ENCODE results near the gene TSG101.

DNA sequence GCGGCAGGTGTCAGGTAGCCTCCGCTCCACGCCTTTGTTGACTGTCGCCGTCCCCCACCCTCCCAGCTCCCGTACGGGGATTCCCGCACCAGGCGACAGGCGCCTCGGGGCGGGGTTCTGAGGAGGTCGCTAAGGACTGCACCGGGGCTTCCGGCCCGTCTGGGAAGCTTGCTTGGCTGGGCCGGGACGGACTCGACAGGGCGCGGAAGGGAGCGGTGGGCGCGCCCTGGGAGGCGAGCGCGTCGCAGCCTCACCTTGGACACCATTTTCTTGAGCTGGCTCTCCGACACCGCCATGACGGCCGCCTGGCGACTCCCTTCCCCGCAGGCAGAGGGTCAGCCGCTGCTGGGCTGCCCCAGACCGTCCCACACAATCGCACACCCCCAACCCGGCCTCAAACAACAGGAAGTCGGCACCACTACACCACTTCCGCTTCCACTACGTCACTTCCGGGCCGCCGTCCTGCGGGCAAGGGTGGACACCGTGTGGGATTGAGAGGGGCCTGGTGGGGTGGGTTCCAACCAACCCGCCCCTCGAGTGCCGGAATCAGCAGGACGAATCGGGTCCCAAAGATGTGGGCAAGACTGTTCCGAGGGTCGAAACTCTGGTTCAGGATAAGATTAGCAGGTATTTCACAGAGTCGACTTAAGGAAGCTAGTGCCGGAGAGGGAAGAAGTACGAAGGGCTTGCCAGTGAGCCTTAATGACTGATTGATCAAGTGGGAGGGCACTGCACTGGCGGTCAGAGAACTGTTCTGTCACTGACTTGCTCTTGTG lies at the start of gene TSG101:
- TF ChIP-seq, protein P1, sequence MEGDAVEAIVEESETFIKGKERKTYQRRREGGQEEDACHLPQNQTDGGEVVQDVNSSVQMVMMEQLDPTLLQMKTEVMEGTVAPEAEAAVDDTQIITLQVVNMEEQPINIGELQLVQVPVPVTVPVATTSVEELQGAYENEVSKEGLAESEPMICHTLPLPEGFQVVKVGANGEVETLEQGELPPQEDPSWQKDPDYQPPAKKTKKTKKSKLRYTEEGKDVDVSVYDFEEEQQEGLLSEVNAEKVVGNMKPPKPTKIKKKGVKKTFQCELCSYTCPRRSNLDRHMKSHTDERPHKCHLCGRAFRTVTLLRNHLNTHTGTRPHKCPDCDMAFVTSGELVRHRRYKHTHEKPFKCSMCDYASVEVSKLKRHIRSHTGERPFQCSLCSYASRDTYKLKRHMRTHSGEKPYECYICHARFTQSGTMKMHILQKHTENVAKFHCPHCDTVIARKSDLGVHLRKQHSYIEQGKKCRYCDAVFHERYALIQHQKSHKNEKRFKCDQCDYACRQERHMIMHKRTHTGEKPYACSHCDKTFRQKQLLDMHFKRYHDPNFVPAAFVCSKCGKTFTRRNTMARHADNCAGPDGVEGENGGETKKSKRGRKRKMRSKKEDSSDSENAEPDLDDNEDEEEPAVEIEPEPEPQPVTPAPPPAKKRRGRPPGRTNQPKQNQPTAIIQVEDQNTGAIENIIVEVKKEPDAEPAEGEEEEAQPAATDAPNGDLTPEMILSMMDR (conservative IDR thresholded peaks at IDR 0.05; ENCODE audit: low read depth in 2 of 2): no peak
- TF ChIP-seq, protein P2, sequence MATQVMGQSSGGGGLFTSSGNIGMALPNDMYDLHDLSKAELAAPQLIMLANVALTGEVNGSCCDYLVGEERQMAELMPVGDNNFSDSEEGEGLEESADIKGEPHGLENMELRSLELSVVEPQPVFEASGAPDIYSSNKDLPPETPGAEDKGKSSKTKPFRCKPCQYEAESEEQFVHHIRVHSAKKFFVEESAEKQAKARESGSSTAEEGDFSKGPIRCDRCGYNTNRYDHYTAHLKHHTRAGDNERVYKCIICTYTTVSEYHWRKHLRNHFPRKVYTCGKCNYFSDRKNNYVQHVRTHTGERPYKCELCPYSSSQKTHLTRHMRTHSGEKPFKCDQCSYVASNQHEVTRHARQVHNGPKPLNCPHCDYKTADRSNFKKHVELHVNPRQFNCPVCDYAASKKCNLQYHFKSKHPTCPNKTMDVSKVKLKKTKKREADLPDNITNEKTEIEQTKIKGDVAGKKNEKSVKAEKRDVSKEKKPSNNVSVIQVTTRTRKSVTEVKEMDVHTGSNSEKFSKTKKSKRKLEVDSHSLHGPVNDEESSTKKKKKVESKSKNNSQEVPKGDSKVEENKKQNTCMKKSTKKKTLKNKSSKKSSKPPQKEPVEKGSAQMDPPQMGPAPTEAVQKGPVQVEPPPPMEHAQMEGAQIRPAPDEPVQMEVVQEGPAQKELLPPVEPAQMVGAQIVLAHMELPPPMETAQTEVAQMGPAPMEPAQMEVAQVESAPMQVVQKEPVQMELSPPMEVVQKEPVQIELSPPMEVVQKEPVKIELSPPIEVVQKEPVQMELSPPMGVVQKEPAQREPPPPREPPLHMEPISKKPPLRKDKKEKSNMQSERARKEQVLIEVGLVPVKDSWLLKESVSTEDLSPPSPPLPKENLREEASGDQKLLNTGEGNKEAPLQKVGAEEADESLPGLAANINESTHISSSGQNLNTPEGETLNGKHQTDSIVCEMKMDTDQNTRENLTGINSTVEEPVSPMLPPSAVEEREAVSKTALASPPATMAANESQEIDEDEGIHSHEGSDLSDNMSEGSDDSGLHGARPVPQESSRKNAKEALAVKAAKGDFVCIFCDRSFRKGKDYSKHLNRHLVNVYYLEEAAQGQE (IDR thresholded peaks at IDR 0.05; ENCODE audit: unreplicated experiment): no peak
- TF ChIP-seq EZH2phosphoT487 (IDR thresholded peaks at IDR 0.05; ENCODE audit: unreplicated experiment): no peak
- TF ChIP-seq EZH2 (IDR thresholded peaks at IDR 0.05; ENCODE audit: low read depth, unreplicated experiment): no peak
- TF ChIP-seq ZNF114 (CRISPR knock-in tag; IDR thresholded peaks at IDR 0.05): no peak
